ENCODE data around the gene C12orf76. TPM values are rescaled to one million over a fixed set of nuclear protein-coding genes. Genes with fewer than 3 reads are reported as not detected.
A peak's percentile ranks its signal among the peaks of the same experiment; 100 is the strongest.

C12orf76 gene
- total and polyA plus RNA-seq, 10 of the 15 experiments (the other 5 are each of a cell fraction or from before 2014, with no cell fraction given): 3.6 to 20.4 (median 10.7) TPM

DNA sequence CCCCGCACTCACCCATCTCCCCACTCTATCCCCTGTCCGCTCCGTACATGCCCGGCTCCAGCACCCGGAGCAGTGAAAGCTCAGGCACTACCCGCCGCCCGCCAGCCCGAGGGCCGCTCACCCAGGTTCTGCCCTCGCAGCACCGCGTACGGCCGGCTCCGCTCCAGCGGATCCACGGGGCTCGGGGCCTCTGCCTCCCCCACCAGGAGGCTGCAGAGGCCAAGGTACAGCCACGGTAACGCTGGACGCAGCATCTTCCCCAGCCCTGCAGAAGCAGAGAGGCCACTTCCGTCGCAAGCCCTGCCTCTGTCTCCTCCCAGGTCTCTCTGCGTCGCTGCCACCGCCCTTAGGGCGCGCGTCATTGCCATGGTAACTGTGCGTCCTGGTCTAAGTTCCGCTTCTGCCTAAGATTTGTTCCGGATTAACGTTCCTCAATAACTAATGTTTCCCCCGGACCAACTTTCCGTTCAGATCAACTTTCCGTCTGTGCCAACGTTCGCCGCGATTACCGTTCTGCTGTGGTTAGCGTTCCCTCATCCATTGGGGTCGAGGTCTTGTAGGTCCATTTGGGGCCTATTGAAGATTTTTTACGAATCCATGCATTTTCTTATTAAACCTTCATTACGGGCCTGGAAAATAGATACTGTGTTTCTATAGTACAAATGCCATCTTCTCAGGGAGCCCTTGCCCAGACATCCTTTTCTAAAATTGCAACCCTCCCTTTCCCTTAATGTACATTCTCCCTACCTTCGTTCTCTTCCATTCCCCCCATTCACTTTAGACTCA lies at the start of gene C12orf76 (continued):
- TF ChIP-seq SP1 (IDR thresholded peaks at IDR 0.05; ENCODE audit: low read depth, low read length): peak; percentile 74
- no peak for TF ChIP-seq NFXL1 (IDR thresholded peaks at IDR 0.05; ENCODE audit: borderline replicate concordance)
- no peak for TF ChIP-seq ZNF274 (IDR thresholded peaks at IDR 0.05; ENCODE audit: insufficient read depth, insufficient read length)
- peak; percentile 35; the same call in 1 of the 2 replicates for TF ChIP-seq GATAD2B (conservative IDR thresholded peaks at IDR 0.05; ENCODE audit: low read depth)
- TF ChIP-seq SREBF2 (IDR thresholded peaks at IDR 0.05; ENCODE audit: low read length): no peak; the same call in 1 of the 2 replicates
- no peak for TF ChIP-seq EZH2 (IDR thresholded peaks at IDR 0.05; ENCODE audit: borderline replicate concordance, control insufficient read depth, low read depth, low read length)
- no peak for TF ChIP-seq CBX3 (IDR thresholded peaks at IDR 0.05; ENCODE audit: borderline replicate concordance, low read depth)
- TF ChIP-seq ZNF217 (IDR thresholded peaks at IDR 0.05): no peak
- no peak for TF ChIP-seq SUZ12 (IDR thresholded peaks at IDR 0.05; ENCODE audit: unreplicated experiment)
- TF ChIP-seq HDAC6 (IDR thresholded peaks at IDR 0.05; ENCODE audit: unreplicated experiment): no peak
- no peak for TF ChIP-seq NR2C2 (IDR thresholded peaks at IDR 0.05; ENCODE audit: borderline replicate concordance, control insufficient read depth, insufficient read length, low read depth)
- TF ChIP-seq POLR2A (IDR thresholded peaks at IDR 0.05; ENCODE audit: low read depth, low read length): peak; percentile 82
- TF ChIP-seq STAT1 (conservative IDR thresholded peaks at IDR 0.05): peak; percentile 95
- no peak for TF ChIP-seq ATF3 (IDR thresholded peaks at IDR 0.05; ENCODE audit: borderline replicate concordance, extremely low read depth, low read depth, low read length)
- TF ChIP-seq, protein P1, sequence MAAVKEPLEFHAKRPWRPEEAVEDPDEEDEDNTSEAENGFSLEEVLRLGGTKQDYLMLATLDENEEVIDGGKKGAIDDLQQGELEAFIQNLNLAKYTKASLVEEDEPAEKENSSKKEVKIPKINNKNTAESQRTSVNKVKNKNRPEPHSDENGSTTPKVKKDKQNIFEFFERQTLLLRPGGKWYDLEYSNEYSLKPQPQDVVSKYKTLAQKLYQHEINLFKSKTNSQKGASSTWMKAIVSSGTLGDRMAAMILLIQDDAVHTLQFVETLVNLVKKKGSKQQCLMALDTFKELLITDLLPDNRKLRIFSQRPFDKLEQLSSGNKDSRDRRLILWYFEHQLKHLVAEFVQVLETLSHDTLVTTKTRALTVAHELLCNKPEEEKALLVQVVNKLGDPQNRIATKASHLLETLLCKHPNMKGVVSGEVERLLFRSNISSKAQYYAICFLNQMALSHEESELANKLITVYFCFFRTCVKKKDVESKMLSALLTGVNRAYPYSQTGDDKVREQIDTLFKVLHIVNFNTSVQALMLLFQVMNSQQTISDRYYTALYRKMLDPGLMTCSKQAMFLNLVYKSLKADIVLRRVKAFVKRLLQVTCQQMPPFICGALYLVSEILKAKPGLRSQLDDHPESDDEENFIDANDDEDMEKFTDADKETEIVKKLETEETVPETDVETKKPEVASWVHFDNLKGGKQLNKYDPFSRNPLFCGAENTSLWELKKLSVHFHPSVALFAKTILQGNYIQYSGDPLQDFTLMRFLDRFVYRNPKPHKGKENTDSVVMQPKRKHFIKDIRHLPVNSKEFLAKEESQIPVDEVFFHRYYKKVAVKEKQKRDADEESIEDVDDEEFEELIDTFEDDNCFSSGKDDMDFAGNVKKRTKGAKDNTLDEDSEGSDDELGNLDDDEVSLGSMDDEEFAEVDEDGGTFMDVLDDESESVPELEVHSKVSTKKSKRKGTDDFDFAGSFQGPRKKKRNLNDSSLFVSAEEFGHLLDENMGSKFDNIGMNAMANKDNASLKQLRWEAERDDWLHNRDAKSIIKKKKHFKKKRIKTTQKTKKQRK (IDR thresholded peaks at IDR 0.05; ENCODE audit: low read depth, low read length): no peak
- TF ChIP-seq PAX8 (IDR thresholded peaks at IDR 0.05): no peak
- TF ChIP-seq ZNF24 (IDR thresholded peaks at IDR 0.05): 0 out of 2 replicates have a peak, but pooled peaks have one; percentile 59
- peak; percentile 31; the same call in 1 of the 2 replicates for TF ChIP-seq ZNF592 (IDR thresholded peaks at IDR 0.05)
- TF ChIP-seq SKIL (IDR thresholded peaks at IDR 0.05; ENCODE audit: low read depth, poor library complexity, severe bottlenecking): peak; percentile 25
- 0 out of 2 replicates have a peak, but pooled peaks have one; percentile 57 for TF ChIP-seq POLR2AphosphoS2 (IDR thresholded peaks at IDR 0.05; ENCODE audit: low read depth, low read length)
- TF ChIP-seq NR2C1 (IDR thresholded peaks at IDR 0.05): peak; percentile 98

All from GM12878 (cell line).